Kidney capillary endothelial cell (primary cell): ENCODE measurements around the gene NRXN3.

ENCODE experiments used
- DNase-seq: peaks from one replicate; pipeline ENCODE4 v3.0.0-alpha.2; 2018; ENCODE audit warnings: low spot score

Gene NRXN3

GRCh38 chr14:79144896-79145295 lies 974.7 kb downstream of the NRXN3 start:
- DNase-seq: no peak

- no peak for DNase-seq
Observed at GRCh38 chr14:79150226-79150625, 980.1 kb downstream of the NRXN3 start.

- no peak for DNase-seq
Observed at GRCh38 chr14:79157369-79157768, 987.2 kb downstream of the NRXN3 start.

GRCh38 chr14:79161571-79161970 lies 991.4 kb downstream of the NRXN3 start:
- DNase-seq: no peak

- no peak for DNase-seq
Observed at GRCh38 chr14:79162833-79163232, 992.7 kb downstream of the NRXN3 start.

- no peak for DNase-seq
Observed at GRCh38 chr14:79165471-79166090, 995.4 kb downstream of the NRXN3 start.

- peak; percentile 17 for DNase-seq
Observed at GRCh38 chr14:79166171-79166570, 996.0 kb downstream of the NRXN3 start.

- no peak for DNase-seq
Observed at GRCh38 chr14:79167957-79168356, 997.8 kb downstream of the NRXN3 start.

GRCh38 chr14:79175671-79176070 lies 1005.5 kb downstream of the NRXN3 start:
- no peak for DNase-seq

- DNase-seq: no peak
Observed at GRCh38 chr14:79177106-79177505, 1006.9 kb downstream of the NRXN3 start.

GRCh38 chr14:79178719-79179118 lies 1008.5 kb downstream of the NRXN3 start:
- DNase-seq: no peak

- DNase-seq: no peak
Observed at GRCh38 chr14:79179985-79180384, 1009.8 kb downstream of the NRXN3 start.

GRCh38 chr14:79180656-79181055 lies 1010.5 kb downstream of the NRXN3 start:
- no peak for DNase-seq

GRCh38 chr14:79186523-79186922 lies 1016.4 kb downstream of the NRXN3 start:
- DNase-seq: no peak

GRCh38 chr14:79193689-79194477 lies 1023.7 kb downstream of the NRXN3 start:
- DNase-seq: no peak

- no peak for DNase-seq
Observed at GRCh38 chr14:79196216-79196615, 1026.0 kb downstream of the NRXN3 start.

- no peak for DNase-seq
Observed at GRCh38 chr14:79197516-79197915, 1027.3 kb downstream of the NRXN3 start.

- DNase-seq: no peak
Observed at GRCh38 chr14:79199217-79199616, 1029.0 kb downstream of the NRXN3 start.

- no peak for DNase-seq
Observed at GRCh38 chr14:79201564-79202207, 1031.5 kb downstream of the NRXN3 start.

- DNase-seq: no peak
Observed at GRCh38 chr14:79204591-79204990, 1034.4 kb downstream of the NRXN3 start.

- DNase-seq: no peak
Observed at GRCh38 chr14:79209418-79209817, 1039.2 kb downstream of the NRXN3 start.

GRCh38 chr14:79225815-79226214 lies 1055.6 kb downstream of the NRXN3 start:
- no peak for DNase-seq

- DNase-seq: no peak
Observed at GRCh38 chr14:79229383-79229909, 1059.3 kb downstream of the NRXN3 start.
